ENCODE data around the gene CNNM1. TPM values are rescaled to one million over a fixed set of nuclear protein-coding genes. Genes with fewer than 3 reads are reported as not detected.

The CNNM1 gene
- total and polyA plus RNA-seq, 8 donors = 0.17 to 0.94 (median 0.36) TPM

DNA sequence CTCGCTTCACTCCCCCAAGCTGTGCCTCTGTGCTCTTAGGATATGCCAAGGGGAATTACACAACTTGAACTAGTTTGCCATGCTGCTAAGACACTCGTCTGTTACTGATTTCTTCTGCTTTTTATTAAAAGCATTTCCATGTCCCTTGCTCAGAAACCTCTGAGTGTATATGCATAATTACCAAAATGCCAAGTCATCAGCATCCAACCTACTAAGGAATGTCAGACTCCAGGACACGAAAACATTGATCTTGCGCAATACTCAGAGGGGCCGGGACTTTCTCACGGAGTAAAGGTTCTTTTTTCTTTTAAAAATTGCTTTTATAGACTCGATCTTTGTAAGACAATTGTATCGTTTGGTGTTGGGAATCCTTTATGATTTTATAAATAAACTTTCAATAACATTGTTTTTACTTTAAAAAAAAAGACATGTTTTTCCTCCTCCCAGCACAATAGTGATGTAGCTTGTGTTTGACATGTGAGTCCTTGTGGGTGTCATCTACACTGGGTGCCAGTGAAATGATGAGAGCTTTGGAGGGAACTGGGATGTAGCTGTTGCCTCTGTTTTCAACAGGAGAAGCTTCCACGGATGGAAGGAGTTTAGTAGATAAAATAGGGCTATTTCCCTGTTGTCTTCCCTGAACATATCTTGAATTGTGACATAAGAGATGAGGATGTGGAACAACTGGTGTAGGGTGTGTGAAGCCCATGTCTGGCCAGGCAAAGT lies 43.6 kb downstream of the CNNM1 start:
- Histone ChIP-seq H3K4me1 (no peaks in the 10 kb centered on the region), H3K36me3 (no peaks in the 10 kb centered on the region), H3K27me3 (peaks cover 0 to 18% of the 10 kb centered on the region in 2 donors), H3K9me3 (no peaks in the 10 kb centered on the region), H3K27ac (no peak overlapping the region), H3K4me3 (no peak overlapping the region)
- intact Hi-C loops (cut with DNase I) = no loop called here
- ATAC-seq = no peak
- DNase-seq = no peak
- TF ChIP-seq, protein P1, sequence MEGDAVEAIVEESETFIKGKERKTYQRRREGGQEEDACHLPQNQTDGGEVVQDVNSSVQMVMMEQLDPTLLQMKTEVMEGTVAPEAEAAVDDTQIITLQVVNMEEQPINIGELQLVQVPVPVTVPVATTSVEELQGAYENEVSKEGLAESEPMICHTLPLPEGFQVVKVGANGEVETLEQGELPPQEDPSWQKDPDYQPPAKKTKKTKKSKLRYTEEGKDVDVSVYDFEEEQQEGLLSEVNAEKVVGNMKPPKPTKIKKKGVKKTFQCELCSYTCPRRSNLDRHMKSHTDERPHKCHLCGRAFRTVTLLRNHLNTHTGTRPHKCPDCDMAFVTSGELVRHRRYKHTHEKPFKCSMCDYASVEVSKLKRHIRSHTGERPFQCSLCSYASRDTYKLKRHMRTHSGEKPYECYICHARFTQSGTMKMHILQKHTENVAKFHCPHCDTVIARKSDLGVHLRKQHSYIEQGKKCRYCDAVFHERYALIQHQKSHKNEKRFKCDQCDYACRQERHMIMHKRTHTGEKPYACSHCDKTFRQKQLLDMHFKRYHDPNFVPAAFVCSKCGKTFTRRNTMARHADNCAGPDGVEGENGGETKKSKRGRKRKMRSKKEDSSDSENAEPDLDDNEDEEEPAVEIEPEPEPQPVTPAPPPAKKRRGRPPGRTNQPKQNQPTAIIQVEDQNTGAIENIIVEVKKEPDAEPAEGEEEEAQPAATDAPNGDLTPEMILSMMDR (IDR thresholded peaks at IDR 0.05) = no peak

DNA sequence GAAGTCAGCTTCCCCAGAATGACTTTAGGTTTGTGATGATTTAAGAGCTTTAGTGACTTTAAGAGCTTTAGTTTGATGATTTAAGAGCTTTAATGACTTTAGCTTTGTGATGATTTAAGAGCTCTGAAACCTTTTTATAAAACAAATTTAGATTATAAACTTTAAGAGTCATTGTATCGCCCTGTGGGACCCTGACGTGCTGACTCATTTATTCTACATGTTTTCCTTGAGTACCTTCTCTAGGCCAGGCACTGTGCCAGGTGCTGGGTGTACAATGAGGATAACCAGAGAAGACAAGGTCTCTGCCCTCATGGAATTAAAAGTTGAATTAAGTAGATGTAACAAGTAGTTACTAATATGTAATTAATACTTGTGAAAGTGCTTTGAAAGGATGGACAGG lies 45.4 kb downstream of the CNNM1 start:
- H3K4me3 ChIP-seq = no peak overlapping the region
- H3K9me3 ChIP-seq = no peaks in the 10 kb centered on the region
- intact Hi-C loops (cut with DNase I) = no loop called here
- peak in 1 of 4 donors; percentile 46 for DNase-seq
- peaks cover 0 to 8% of the 10 kb centered on the region in 2 donors for H3K27me3 ChIP-seq
- H3K4me1 ChIP-seq = no peaks in the 10 kb centered on the region
- H3K36me3 ChIP-seq = no peaks in the 10 kb centered on the region
- peak; percentile 48 for ATAC-seq
- TF ChIP-seq, protein P1 (IDR thresholded peaks at IDR 0.05) = no peak
- no peak overlapping the region for H3K27ac ChIP-seq

DNA sequence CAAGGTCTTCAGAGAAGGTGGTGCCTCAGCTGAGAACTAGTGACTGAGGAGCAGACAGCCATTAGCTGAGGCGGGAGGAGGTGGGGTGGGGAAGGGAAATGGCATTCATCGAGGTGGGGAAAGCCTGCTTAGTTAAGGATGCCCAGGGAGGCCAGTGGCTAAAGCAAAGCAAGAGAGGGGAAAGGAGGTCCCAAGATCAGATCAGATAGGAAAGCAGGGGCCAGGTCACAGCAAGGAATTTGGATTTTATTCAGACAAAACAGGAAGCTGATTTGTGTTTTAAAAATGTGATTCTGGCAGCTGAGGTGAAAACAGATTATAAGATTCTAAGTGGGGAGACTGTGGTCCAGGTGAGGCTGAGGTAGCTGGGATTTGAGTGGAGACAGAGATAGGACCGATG lies 45.8 kb downstream of the CNNM1 start:
- Histone ChIP-seq H3K36me3 (no peaks in the 10 kb centered on the region), H3K27ac (no peak overlapping the region), H3K27me3 (peaks cover 0 to 8% of the 10 kb centered on the region in 2 donors), H3K4me1 (no peaks in the 10 kb centered on the region), H3K4me3 (no peak overlapping the region), H3K9me3 (no peaks in the 10 kb centered on the region)
- DNase-seq (no peak), ATAC-seq (no peak)
- TF ChIP-seq, protein P1 (IDR thresholded peaks at IDR 0.05) = no peak
- intact Hi-C loops (cut with DNase I) = no loop called here

DNA sequence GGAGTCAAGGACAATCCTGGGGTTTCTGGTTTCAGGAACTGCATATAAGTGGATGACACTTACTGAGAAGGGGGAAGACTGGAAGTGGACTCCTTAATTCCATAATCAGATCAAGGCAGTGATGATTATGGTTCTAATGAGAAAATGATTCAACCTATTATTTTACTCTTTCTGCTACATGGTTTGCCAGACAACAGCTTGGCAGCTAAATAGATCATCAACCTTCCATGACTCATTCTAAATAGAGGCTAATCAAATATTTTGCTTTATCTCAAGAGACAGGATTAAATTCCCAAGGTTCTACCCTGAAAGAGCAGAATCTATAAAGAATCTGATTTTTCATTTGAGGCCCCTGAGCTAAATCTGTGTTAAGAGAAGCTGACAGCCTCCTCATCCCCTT lies 46.3 kb downstream of the CNNM1 start:
- DNase-seq (no peak), ATAC-seq (no peak)
- intact Hi-C loops (cut with DNase I) = no loop called here
- no peaks in the 10 kb centered on the region for H3K36me3 ChIP-seq
- no peaks in the 10 kb centered on the region for H3K9me3 ChIP-seq
- no peaks in the 10 kb centered on the region for H3K4me1 ChIP-seq
- no peak overlapping the region for H3K27ac ChIP-seq
- TF ChIP-seq, protein P1 (IDR thresholded peaks at IDR 0.05) = no peak
- H3K4me3 ChIP-seq = no peak overlapping the region
- H3K27me3 ChIP-seq = peaks cover 0 to 8% of the 10 kb centered on the region in 2 donors

DNA sequence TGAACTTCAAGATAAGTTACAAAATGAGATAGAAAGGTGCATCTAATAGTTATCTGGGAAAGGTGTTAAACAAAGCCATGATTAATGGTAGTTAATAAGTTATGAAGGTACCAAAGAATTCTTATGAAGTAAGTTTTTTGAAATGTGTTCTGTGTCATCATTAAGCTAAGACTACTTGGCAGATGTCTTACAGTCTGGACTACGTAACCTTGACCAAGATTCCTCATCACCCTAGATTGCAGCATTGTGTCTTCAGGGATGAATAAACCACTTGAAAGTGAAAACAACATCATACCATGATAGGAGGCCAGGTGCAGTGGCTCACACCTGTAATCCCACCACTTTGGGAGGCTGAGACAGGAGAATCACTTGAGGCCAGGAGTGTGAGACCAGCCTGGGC lies 53.0 kb downstream of the CNNM1 start:
- no peak overlapping the region for H3K4me3 ChIP-seq
- TF ChIP-seq, protein P1 (IDR thresholded peaks at IDR 0.05) = no peak
- no peak for DNase-seq
- H3K36me3 ChIP-seq = no peaks in the 10 kb centered on the region
- no peak for ATAC-seq
- H3K4me1 ChIP-seq = no peaks in the 10 kb centered on the region
- peaks cover 0 to 7% of the 10 kb centered on the region in 2 donors for H3K27me3 ChIP-seq
- intact Hi-C loops (cut with DNase I) = no loop called here
- no peaks in the 10 kb centered on the region for H3K9me3 ChIP-seq
- H3K27ac ChIP-seq = no peak overlapping the region

All from left lung (tissue), 10 donors.